ENCODE data around the gene POLR3H.

DNA sequence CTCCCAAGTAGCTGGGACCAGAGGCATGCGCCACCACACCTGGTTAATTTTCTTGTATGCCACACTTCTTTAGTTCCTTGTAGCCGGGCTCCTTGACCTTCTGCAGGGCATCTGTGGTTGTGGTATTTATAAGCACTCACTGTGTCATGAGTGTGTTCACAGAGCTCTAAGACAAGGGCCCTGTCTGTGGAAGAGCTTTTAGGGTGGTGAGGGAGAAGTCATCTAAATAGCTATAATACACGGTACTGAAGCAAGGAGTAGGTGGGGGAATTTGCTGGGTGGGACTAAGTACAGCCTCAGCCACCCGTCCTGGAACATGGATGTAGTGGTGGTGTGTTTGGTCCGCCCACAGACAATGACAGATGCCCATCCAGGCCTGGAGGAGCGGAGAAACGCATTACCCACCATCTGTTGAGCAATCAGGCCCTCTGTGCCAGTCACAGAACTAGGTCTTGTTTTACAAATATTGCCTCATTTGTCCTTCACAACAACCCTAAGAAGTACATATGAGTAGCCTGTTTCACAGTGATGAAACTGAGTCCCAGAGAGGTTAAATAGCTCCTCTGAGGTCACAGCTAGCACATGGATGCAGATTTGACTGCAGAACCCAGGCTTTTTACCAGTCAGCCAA is 65.3 kb downstream of the POLR3H start:
- TF ChIP-seq, protein P1, sequence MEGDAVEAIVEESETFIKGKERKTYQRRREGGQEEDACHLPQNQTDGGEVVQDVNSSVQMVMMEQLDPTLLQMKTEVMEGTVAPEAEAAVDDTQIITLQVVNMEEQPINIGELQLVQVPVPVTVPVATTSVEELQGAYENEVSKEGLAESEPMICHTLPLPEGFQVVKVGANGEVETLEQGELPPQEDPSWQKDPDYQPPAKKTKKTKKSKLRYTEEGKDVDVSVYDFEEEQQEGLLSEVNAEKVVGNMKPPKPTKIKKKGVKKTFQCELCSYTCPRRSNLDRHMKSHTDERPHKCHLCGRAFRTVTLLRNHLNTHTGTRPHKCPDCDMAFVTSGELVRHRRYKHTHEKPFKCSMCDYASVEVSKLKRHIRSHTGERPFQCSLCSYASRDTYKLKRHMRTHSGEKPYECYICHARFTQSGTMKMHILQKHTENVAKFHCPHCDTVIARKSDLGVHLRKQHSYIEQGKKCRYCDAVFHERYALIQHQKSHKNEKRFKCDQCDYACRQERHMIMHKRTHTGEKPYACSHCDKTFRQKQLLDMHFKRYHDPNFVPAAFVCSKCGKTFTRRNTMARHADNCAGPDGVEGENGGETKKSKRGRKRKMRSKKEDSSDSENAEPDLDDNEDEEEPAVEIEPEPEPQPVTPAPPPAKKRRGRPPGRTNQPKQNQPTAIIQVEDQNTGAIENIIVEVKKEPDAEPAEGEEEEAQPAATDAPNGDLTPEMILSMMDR (conservative IDR thresholded peaks at IDR 0.05; ENCODE audit: low read depth, low read length) = no peak
- TF ChIP-seq EZH2 (IDR thresholded peaks at IDR 0.05; ENCODE audit: borderline replicate concordance, low read depth, low read length, poor library complexity, severe bottlenecking) = no peak

All from A673 (cell line).